GM21717 (cell line): ENCODE measurements around the gene NTRK1.

Source experiments
- ATAC-seq: cut with Tn5 transposase; IDR thresholded peaks from one replicate; pipeline ENCODE4 v1.9.1; 2021; ENCODE audit warnings: mild to moderate bottlenecking, moderate library complexity; ENCODE audit not compliant: unreplicated experiment

The NTRK1 gene

DNA sequence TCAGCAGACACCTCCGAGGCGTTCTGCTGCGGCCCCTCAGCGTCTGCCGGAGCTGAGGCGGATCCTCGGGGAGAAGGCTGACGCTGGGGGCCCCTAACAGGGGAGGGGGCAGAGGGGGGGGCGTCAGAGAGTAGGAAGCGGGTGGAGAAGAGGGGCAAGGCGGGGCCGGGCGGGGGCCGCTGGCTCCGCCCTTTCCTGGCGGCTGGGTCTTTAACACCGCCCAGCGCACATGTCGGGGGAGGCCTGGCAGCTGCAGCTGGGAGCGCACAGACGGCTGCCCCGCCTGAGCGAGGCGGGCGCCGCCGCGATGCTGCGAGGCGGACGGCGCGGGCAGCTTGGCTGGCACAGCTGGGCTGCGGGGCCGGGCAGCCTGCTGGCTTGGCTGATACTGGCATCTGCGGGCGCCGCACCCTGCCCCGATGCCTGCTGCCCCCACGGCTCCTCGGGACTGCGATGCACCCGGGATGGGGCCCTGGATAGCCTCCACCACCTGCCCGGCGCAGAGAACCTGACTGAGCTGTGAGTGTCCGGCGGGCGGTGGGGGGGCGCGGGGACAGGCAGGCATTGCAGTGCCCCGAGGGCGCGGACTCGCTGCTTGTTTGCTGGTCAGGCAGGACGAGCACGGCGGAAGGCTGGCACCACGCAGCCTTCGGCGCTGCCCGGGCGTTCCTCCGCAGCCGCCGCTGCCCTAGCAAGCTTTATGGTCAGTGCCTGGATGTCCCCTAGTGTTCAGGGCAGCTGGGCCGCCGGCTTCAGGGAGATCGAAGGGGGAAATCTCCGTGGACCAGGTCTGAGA is at the start of gene NTRK1:
Gene NTRK1, plus strand, starts transcription at position 238 of the 796 bp plus-strand sequence. Its CDS starts 70 bp downstream, at position 308.
- ATAC-seq = no peak

DNA sequence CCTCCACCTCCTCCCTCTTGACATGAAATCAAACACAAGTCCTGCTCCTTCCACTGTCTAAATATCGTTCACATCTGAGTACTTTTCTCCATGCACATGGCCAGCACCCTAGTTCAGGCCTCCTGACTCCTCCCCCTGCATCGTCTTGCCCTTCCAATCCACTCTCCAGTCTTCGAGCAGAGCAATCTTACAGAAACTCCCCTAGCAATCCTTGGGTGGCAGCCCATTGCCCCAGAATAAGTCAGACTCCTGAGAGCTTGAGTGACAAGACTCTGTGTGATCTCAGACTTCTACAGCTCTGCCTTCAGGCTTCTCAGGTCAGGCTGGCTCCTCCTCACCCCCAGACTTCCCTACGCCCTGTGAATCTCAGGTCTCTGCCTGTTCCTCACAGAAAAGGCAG is 49.5 kb upstream of the NTRK1 start:
- ATAC-seq = no peak

DNA sequence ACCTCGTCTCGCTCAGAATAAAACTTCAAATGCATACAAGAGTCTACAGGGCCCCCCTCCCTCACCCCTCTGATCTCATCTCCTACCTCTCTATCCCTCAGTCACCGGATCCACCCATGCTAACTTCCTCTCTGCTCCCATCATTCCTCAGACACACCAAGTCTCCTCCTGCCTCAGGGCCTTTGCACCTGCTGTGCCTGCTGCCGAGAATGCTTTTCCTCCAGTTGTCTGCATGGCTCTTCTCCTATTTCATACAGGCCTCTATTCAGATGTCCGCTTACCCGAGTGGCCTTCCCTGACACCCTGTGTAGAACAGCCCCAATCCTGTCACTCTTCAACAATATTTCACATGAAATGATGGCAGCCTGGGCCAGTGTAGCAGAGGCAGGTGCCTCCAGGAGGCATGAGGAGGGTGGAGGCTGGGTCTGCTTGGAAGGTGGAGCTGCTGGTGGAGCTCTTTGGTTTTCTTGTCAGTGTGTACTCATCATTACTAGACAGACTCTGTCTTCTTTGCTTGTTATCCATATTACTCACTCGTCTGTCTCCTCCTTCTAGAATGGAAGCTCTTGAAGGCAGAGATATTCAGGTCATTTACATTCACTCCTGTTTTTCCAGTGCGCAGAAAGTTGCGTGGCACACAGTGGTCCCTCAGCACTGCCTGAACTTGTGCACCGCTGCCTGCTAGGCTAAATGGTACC is 48.2 kb upstream of the NTRK1 start:
- no peak for ATAC-seq

DNA sequence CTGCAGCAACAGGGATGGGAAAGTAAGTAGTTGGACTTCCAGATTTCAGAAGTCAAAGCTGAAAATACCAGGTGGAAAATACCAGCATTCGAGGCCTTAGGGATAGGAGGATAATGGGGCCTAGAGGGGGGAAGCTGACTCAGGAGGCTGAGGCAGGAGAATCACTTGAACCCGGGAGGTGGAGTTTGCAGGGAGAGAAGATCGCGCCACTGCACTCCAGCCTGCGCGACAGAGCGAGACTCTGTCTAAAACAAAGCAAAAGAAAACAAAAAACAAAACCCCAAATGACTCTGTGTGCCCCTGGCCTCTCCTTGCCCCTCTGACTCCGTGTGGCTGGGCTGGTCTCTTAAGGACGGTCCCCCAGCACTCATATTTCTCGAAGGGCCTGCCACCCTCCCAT is 47.4 kb upstream of the NTRK1 start:
- ATAC-seq = no peak

DNA sequence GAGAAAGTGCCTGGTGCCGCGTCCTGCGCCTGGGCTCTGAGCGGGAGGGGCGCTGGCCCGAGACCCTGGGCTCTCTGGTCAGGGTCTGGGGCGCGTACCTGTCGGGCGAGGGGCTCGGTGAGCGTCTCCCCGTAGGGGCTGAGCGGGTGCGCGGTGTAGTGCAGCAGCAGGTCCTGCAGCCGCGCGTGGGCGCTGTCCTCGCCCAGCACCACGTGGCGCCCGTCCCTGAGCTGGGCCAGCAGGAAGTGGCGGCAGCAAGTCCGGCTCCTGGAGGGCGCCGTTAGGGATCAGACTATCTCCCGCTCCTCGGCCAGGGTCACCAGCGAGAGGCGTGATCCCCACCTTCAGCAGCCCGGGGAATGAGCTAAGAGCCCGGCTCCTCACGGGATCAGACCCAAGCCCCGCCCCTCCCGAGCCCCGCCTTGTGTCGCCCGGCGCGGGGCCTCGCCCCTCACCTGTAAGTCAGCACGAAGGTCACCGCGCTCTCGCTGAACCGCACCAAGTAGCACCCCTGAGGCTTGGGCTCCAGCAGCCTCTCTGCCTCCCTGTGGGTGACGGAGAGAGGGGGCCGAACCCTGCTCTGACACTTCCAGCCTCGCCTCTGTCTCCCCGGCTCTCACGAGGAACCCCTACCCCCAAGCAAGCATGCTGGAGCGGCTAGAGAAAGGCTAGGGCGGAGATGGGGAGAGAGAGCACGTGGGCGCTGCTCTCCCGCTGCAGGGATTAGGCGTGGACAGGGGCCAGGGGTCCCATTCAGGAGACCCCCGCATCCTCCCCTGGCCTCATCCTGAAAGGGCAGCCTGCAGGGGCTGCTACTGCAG is 46.7 kb upstream of the NTRK1 start:
- ATAC-seq = no peak

DNA sequence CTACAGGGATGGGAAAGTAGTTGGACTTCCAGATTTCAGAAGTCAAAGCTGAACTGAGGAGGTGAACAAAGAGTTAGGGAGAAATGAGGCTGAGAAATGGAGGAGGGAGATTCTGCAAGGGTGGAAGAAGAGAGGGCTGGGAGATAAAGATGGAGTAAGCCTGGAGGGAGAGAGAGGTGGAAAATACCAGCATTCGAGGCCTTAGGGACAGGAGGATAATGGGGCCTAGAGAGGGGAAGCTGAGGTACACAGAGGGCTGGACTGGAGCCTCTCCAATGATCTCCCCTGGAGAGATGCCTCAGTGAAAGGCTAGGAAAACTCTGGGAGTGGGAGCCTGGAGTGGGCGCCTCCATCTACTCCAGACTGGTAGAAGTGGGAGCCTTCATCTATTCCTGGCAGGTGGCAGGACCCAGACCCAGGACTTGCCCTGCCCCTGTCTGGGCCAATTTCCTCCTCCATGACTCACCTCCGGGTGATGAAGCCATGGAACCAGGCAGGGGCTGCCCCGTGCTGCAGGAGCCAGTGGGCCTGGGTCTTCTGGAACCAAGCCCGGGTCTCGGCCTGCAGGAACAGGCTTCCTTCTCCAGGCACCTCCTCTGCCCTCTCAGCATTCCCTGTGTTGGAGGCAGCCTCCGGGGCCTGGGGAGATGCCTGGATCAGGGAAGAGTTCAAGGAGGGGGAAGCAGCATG is 45.9 kb upstream of the NTRK1 start:
- no peak for ATAC-seq

DNA sequence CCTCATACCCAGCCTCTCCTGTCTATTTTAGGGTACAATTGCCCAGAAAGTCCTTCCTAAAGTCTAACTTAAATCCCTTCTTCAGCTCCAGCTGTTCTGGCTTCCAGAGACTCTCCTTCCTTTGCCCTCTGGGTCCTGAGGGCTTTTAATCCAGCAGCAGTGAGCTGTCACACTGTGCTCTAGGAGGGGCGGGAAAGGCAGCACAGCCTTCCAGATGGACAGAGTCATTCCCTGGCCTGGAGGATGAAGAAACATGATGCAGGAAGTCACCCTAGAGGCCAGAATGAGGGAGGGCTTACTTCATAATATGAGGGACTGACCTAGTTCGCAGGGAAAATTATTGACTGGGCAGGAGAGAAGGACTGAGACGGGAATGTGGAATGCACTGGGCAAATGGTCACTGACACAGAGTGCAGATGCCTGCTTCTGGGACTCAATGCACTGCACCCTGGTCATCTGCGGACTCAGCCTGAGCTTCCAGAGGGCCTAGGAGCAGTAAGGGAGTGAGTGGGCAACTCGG is 45.3 kb upstream of the NTRK1 start:
- no peak for ATAC-seq

DNA sequence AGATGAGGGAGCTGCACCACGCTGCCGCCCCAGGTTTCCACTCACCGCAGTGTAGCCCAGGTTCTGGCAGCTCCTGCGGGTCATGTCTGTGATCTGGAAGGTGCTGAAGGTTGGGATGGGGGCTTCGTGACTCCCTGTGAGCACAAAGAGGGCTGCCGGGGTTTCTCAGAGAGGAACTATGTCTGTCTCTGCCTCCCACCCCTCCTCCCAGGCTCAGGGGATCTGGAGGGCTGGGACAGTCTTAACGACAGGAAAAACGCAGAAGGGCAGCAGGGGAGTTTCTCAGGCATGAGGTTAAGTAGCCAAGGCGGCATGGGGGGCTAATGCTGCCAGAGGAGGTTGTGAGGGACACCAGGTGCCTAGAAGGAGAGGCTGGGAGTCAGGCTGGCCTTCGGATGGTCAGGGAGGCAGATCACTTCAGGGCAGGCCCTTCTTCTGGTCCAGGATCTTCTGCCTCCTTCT is 44.7 kb upstream of the NTRK1 start:
- ATAC-seq = no peak

DNA sequence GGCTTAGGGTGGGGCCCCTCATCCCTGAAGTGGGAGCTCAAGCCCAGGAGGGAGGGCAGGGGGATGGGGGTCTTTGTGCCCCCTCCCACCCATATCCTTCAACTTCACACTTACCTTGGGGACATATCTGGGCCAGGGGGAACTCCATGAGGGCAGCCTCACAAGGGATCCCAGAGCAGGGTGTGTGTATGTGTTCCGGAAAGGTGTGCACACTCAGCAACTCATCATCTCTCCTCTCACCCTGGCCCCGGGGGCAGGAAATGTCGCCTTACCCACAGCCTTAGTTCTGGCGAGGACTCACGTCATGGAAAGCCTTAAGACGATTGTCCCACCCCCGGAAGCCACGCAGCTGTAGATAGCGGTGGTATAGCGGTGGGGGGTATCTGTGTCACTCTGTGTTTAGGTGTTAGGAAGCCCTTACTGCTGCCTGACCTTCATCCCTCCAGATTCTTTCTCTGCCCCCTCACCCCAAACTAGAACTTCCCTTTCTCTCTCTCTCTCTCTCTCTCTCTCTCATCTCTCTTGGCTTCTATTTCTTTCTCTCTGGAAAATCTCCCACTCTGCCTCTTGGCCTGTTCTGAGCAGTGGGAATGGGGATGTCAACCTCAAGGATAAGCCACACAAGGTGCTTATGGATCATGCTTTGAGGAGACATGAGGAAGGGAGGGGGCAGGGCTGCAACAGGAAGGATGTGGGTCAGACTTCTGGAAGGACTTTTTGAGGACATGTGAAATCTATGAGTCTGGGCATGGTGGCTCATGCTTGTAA is 43.9 kb upstream of the NTRK1 start, which contains the start of gene SH2D2A:
Gene SH2D2A, minus strand, starts transcription at position 288 of the 768 bp plus-strand sequence. Its CDS starts 140 bp downstream, at position 148.
- peak; percentile 73 for ATAC-seq

DNA sequence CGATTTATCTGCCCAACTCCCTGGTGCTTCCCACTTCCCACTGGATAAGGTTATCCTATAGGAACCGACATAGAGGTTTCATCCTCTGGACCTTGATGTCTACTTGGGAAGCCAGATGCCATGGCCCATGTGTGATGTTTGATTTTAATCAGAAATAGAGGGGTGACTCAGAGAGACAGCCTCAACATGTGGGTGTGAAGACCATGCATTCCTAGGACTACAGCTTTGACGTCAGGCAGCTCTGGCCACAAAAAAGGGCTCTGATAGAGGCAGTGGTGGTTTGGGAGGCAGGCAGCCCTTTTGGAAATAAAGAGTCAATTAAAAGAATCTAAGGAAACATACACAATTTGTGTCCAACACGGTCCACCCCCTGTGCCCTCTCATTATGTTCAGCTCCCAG is 38.9 kb upstream of the NTRK1 start:
- no peak for ATAC-seq

DNA sequence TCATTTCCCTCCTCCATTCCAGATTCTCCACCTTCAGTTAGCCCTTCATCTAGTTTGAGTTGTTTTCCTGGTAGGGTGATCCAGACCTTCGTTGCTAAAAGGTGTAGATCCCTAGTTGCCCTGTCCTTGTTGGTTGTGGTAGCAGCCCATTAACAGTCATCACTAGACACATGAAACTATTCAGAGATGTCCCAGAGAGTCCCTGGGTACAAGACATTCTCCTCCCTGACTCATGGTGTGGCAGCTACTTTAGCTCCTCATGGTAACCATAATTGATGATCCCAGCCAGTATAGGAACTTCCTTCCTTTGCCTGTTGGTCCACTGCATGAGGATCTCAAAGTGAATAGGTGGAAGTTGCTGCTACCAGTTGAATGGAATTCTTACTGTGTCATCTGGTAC is 38.0 kb upstream of the NTRK1 start:
- ATAC-seq = no peak

DNA sequence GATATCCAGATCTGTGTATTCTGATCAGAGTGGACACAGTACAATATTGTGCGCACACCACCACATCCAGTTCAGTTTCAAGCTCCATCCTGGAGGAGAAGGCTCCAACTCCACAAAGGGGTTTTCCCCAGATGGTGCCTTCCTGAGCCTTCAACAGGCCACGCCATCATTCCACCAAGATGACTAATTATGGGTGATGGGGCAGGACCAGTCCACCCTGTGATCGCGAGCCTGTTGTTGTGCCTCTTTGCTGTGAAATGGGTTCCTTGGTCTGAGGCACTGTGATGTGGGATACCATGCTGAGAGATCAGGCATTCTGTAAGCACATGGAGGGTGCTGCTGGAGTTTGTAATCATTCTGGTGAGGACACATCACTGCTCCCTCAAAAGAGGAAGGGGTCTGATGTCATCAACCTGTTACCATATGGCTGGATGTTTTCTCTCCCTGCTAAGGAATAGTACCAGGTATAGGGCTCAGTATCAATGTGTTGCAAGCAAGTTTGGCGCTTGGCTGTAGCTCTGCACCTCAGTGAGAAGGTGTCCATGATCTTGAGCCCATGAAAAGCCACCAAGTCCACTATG is 37.4 kb upstream of the NTRK1 start:
- ATAC-seq = no peak

DNA sequence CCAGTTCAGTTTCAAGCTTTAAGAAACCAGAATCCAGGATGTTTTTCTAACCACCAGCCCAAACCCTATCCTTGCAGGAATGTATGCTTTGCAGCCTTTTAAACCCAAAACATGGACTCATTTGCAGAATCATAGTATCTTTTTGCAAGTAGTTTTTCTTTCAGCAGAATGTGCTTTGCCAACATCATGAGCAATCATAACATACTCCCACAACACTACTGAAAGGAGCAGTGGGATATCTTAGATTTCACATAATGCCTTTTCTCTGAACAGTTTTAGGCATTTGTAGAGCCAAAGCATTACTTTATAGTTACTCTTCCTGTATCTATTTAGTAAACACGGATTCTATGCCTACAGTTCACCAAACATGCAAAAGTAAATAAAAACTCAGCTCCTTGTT is 34.0 kb upstream of the NTRK1 start:
- no peak for ATAC-seq

DNA sequence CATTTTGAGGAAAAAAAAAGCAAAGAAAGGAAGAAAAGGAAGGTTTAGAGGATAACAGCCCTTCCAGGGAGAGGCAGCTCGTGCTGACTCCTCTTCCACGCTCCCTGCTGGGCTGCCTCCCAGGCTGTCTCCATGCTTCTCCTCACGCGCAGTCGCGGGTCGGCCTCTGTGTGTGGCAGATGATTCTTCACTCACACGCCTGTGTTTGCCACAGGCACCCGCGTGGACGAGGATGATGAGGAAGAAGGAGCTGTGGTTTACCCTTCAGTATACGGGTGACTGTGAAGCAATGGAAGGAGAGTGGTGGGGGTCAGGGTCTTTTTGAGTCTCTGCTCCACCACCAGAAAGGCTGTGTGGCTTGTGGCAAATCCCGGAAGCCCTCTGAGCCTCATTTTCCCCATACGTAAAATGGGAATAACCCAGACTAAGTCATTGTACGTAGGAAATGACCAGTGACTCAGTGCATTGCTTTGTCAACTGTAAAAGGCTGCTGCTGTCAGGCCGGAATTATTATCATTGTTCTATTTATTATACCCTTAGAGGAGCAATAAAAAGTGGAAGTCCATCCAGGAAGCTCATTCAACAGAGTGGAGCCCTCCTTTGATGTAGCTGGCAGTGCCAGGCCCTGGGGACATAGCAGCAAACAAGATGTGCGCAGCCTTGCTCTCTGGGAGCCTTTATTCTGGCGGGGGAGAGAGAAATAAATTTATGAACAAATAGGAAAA is 32.1 kb upstream of the NTRK1 start:
- no peak for ATAC-seq

DNA sequence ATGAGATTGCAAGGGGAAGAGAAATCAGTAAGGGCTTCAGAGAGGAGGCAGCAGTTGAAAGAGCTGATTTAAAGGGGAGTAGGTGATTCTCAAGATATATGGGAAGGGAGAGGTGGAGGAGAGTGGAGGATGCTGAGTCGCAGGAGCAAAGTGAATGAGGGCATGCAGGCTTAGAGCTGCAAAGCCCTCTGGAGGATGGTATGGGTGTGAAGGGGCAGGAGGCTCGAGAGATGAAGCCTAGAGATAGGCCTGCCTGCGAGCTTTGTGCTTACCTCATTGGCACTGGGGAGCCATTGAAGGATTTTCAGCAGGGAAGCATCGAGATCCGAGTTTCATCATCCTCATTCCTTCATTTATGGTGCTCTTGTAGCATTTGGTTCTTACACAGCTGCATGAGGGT is 28.2 kb upstream of the NTRK1 start:
- ATAC-seq = no peak

DNA sequence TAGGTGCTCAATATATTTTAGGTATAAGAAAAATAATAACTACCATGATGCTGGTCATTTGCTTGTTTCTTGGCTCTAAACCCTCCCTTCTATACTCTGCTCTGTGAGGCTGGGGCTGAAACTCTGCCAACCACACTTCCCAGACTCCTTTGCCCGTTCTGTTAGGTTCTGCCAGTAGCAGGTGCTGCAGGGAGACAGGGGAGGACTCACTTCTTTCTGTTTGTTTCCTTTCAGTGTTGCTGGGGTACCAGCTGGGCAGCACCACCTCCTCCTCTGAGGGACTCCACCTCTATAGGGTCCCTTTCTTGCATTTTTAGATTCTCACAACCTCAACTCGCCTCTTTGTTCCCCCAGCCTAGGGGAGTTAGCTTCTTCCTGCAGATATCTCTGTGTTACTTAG is 27.1 kb upstream of the NTRK1 start:
- no peak for ATAC-seq

DNA sequence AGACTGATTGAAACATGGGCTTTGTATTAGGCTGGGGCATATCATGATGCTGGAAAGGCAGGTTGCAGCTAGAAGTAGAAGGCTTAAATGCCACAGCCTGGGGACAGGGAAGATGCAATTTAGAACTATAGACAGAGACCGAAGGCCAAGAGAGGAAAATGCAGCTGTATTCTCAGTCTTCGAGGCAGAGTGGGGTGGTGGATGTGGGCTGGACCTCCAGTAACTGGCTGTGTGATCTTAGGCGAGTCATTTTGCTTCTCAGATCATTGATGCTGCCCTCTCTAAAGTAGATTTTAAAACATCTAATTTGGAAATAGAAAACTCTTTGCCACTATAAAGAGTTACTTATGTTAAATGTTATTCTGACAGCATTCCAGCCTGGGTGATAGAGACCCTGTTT is 26.3 kb upstream of the NTRK1 start:
- ATAC-seq = no peak

DNA sequence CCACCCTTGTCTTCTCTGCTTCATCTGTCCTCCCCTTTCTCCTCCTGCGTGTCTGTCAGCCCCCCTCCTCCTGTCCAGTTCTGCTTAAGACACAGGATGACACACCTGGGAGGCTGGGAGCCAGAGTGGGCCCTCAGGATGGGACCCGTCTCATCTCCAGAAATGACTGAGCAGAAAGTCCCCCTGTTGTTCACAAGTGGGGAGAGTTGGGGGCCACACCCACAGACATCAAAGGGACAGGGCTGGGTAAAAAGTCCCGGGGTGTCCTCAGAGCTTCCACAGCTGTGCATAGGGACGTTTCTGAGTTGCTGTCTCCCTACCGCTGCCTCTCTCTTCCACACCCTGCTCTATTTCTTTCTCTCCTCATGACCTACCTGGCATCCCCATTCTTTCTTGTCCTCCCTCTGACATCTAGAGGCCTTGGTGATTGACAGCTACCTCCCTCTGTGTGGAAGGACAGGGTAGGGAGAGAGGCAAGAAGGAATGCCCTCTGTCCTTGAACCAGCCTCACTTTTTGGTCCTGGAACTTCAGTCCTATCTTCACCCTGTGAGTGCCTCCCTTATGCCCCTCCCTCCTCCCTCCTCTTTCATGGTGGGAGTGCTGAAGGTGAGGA is 24.5 kb upstream of the NTRK1 start:
- ATAC-seq = no peak
